Activated CD4-positive, alpha-beta T cell treated with anti-CD3 and anti-CD28 coated beads, Interleukin-2, amount 10 ng/mL, durations not matched to agents 7 days and 5 days (primary cell): ENCODE data around the gene ENOPH1. TPM values are rescaled to one million over a fixed set of nuclear protein-coding genes. Genes with fewer than 3 reads are reported as not detected.
A peak's percentile ranks its signal among the peaks of the same experiment; 100 is the strongest.
"Not testable (repeated sequence)": the region's sequence is repeated elsewhere in the genome, so short reads cannot be mapped to it uniquely, and the experiment has no call there.

Experiments used
- CTCF ChIA-PET: fragments of 350-600 bp; sonication (Branson Sonifier 250); formaldehyde crosslinking; loops from one replicate; lab custom pipeline; 2021; ENCODE audit warnings: antibody characterized with exemption; lab: Charles Lee
- POLR2A ChIA-PET: fragments of 350-600 bp; sonication (Branson Sonifier 250); formaldehyde crosslinking; loops from one replicate; lab custom pipeline; 2021; ENCODE audit warnings: antibody characterized with exemption; lab: Charles Lee
- DNase-seq: peaks from one replicate; pipeline ENCODE4 v3.0.0-alpha.2; 2020
- H3K27ac Mint-ChIP-seq: one replicate; pipeline ENCODE4 v1.8.0; 2021; ENCODE audit warnings: mild to moderate bottlenecking, moderate library complexity, mixed read lengths
- H3K27me3 Mint-ChIP-seq: one replicate; pipeline ENCODE4 v1.8.0; 2021; ENCODE audit warnings: mixed read lengths
- H3K36me3 Mint-ChIP-seq: one replicate; pipeline ENCODE4 v1.8.0; 2021; ENCODE audit warnings: low read depth, mixed read lengths
- H3K4me1 Mint-ChIP-seq: one replicate; pipeline ENCODE4 v1.8.0; 2021; ENCODE audit warnings: mixed read lengths
- H3K4me3 Mint-ChIP-seq: one replicate; pipeline ENCODE4 v1.8.0; 2021; ENCODE audit warnings: mild to moderate bottlenecking, moderate library complexity, mixed read lengths
- H3K9me3 Mint-ChIP-seq: one replicate; pipeline ENCODE4 v1.8.0; 2021; ENCODE audit warnings: mixed read lengths
- total RNA-seq, 2 experiments: library from RNA; stranded (reverse); gene quantifications; one replicate each; pipeline ENCODE4 v1.2.3, GENCODE V29; 2021

The ENOPH1 gene
- total RNA-seq, 2 experiments from 2014 or later, result 32.7 to 34.6 TPM

- Mint-ChIP-seq H3K27ac (no peak overlapping the region), H3K36me3 (no peaks in the 10 kb centered on the region), H3K9me3 (no peaks in the 10 kb centered on the region), H3K27me3 (peaks cover 5% of the 10 kb centered on the region), H3K4me1 (no peaks in the 10 kb centered on the region), H3K4me3 (no peak overlapping the region)
- ChIA-PET POLR2A (no interaction called here), CTCF (no interaction called here)
- DNase-seq, result no peak
Observed at GRCh38 chr4:82402196-82402775, 28.1 kb upstream of the ENOPH1 start.

- DNase-seq, result no peak
- H3K27me3 Mint-ChIP-seq, result peaks cover 5% of the 10 kb centered on the region
- POLR2A ChIA-PET, result interaction anchor here (0.6 kb wide), 1 partner anchor 17 kb away, joined by 3 read pairs; no protein-coding TSS in a partner anchor
- H3K4me3 Mint-ChIP-seq, result no peak overlapping the region
- no peak overlapping the region for H3K27ac Mint-ChIP-seq
- no peaks in the 10 kb centered on the region for H3K4me1 Mint-ChIP-seq
- no peaks in the 10 kb centered on the region for H3K36me3 Mint-ChIP-seq
- no peaks in the 10 kb centered on the region for H3K9me3 Mint-ChIP-seq
- CTCF ChIA-PET, result no interaction called here
Observed at GRCh38 chr4:82403725-82404124, 26.7 kb upstream of the ENOPH1 start.

- peaks cover 29% of the 10 kb centered on the region for H3K27me3 Mint-ChIP-seq
- CTCF ChIA-PET, result interaction anchor here (1.3 to 3.5 kb wide), 4 partner anchors 9 to 34 kb away, joined by 3 to 26 read pairs (median 4); partner anchors contain the start of gene HNRNPDL
- H3K27ac Mint-ChIP-seq, POLR2A ChIA-PET, H3K4me1 Mint-ChIP-seq, H3K4me3 Mint-ChIP-seq, DNase-seq, H3K36me3 Mint-ChIP-seq, H3K9me3 Mint-ChIP-seq: not testable (repeated sequence)
Observed at GRCh38 chr4:82415061-82415460, 15.3 kb upstream of the ENOPH1 start.

- no peak overlapping the region for H3K27ac Mint-ChIP-seq
- peaks cover 29% of the 10 kb centered on the region for H3K27me3 Mint-ChIP-seq
- ChIA-PET CTCF (interaction anchor here (1.2 to 3.5 kb wide), 4 partner anchors 9 to 35 kb away, joined by 3 to 26 read pairs (median 3); partner anchors contain the start of gene HNRNPDL), POLR2A (no interaction called here)
- DNase-seq, result no peak
- H3K9me3 Mint-ChIP-seq, result peaks cover 2% of the 10 kb centered on the region
- H3K4me3 Mint-ChIP-seq, result no peak overlapping the region
- H3K4me1 Mint-ChIP-seq, result peaks cover 2% of the 10 kb centered on the region
- no peaks in the 10 kb centered on the region for H3K36me3 Mint-ChIP-seq
Observed at GRCh38 chr4:82415922-82416365, 14.4 kb upstream of the ENOPH1 start.

GRCh38 chr4:82419451-82419850, 10.9 kb upstream of the ENOPH1 start:
- Mint-ChIP-seq H3K4me3 (no peak overlapping the region), H3K27ac (no peak overlapping the region), H3K27me3 (peaks cover 29% of the 10 kb centered on the region), H3K4me1 (peaks cover 10% of the 10 kb centered on the region), H3K36me3 (peaks cover 24% of the 10 kb centered on the region), H3K9me3 (peaks cover 2% of the 10 kb centered on the region)
- DNase-seq, result no peak
- ChIA-PET POLR2A (interaction anchor here (0.5 to 1.0 kb wide), 2 partner anchors 10 to 41 kb away, joined by 3 read pairs; no protein-coding TSS in a partner anchor), CTCF (interaction anchor here (1.5 to 2.2 kb wide), 2 partner anchors 10 to 12 kb away, joined by 4 to 18 read pairs; partner anchors contain the start of gene HNRNPDL)

- Mint-ChIP-seq H3K27ac (no peak overlapping the region), H3K36me3 (peaks cover 48% of the 10 kb centered on the region), H3K9me3 (no peaks in the 10 kb centered on the region), H3K4me3 (no peak overlapping the region), H3K4me1 (peaks cover 30% of the 10 kb centered on the region), H3K27me3 (peaks cover 17% of the 10 kb centered on the region)
- DNase-seq, result no peak
- CTCF ChIA-PET, result no interaction called here
- POLR2A ChIA-PET, result interaction anchor here (0.7 to 1.0 kb wide), 2 partner anchors 8 to 55 kb away, joined by 3 to 5 read pairs; partner anchors contain the start of gene HNRNPDL
Observed at GRCh38 chr4:82421796-82422560, 8.4 kb upstream of the ENOPH1 start.

GRCh38 chr4:82422616-82423015, 7.8 kb upstream of the ENOPH1 start:
- ChIA-PET CTCF (no interaction called here), POLR2A (no interaction called here)
- H3K4me1 Mint-ChIP-seq, result peaks cover 36% of the 10 kb centered on the region
- H3K27me3 Mint-ChIP-seq, result peaks cover 13% of the 10 kb centered on the region
- H3K9me3 Mint-ChIP-seq, result no peaks in the 10 kb centered on the region
- no peak overlapping the region for H3K4me3 Mint-ChIP-seq
- H3K36me3 Mint-ChIP-seq, result peaks cover 54% of the 10 kb centered on the region
- no peak for DNase-seq
- no peak overlapping the region for H3K27ac Mint-ChIP-seq

GRCh38 chr4:82423245-82424054, 6.9 kb upstream of the ENOPH1 start:
- ChIA-PET CTCF (interaction anchor here (0.9 to 1.7 kb wide), 2 partner anchors 9 to 23 kb away, joined by 3 to 5 read pairs; no protein-coding TSS in a partner anchor), POLR2A (interaction anchor here (0.6 kb wide), 1 partner anchor 39 kb away, joined by 4 read pairs; no protein-coding TSS in a partner anchor)
- no peak overlapping the region for H3K4me3 Mint-ChIP-seq
- peaks cover 41% of the 10 kb centered on the region for H3K4me1 Mint-ChIP-seq
- no peaks in the 10 kb centered on the region for H3K9me3 Mint-ChIP-seq
- DNase-seq, result no peak
- H3K36me3 Mint-ChIP-seq, result peaks cover 62% of the 10 kb centered on the region
- H3K27ac Mint-ChIP-seq, result no peak overlapping the region
- peaks cover 5% of the 10 kb centered on the region for H3K27me3 Mint-ChIP-seq

- Mint-ChIP-seq H3K4me3 (no peak overlapping the region), H3K27ac (no peak overlapping the region), H3K4me1 (peaks cover 42% of the 10 kb centered on the region), H3K9me3 (no peaks in the 10 kb centered on the region), H3K36me3 (peaks cover 69% of the 10 kb centered on the region), H3K27me3 (no peaks in the 10 kb centered on the region)
- POLR2A ChIA-PET, result no interaction called here
- DNase-seq, result no peak
- CTCF ChIA-PET, result no interaction called here
Observed at GRCh38 chr4:82425478-82425877, 4.9 kb upstream of the ENOPH1 start.

- peaks cover 58% of the 10 kb centered on the region for H3K4me1 Mint-ChIP-seq
Observed at GRCh38 chr4:82428526-82428968, 1.8 kb upstream of the ENOPH1 start.

GRCh38 chr4:82428969-82429727, 1.2 kb upstream of the ENOPH1 start:
- Mint-ChIP-seq H3K4me1 (peaks cover 64% of the 10 kb centered on the region), H3K36me3 (peaks cover 60% of the 10 kb centered on the region), H3K4me3 (peak overlapping the region; percentile 100), H3K9me3 (no peaks in the 10 kb centered on the region), H3K27me3 (no peaks in the 10 kb centered on the region), H3K27ac (peak overlapping the region; percentile 100)
- ChIA-PET POLR2A (interaction anchor here (0.6 to 2.0 kb wide), 8 partner anchors 8 to 959 kb away, joined by 3 to 14 read pairs (median 3); partner anchors contain the start of gene HNRNPD), CTCF (interaction anchor here (0.6 to 3.9 kb wide), 43 partner anchors 8 to 1191 kb away, joined by 3 to 39 read pairs (median 5); partner anchors contain the start of genes COPS4 and HNRNPD)
- peak; percentile 90 for DNase-seq

More at GRCh38 chr4:82428526-82428968, 1.8 kb upstream of the ENOPH1 start:
- POLR2A ChIA-PET, result interaction anchor here (0.6 to 2.0 kb wide), 3 partner anchors 55 to 99 kb away, joined by 3 to 14 read pairs (median 3); partner anchors contain the start of gene HNRNPD
- CTCF ChIA-PET, result interaction anchor here (0.6 to 3.9 kb wide), 40 partner anchors 9 to 1192 kb away, joined by 3 to 39 read pairs (median 5); partner anchors contain the start of genes COPS4 and HNRNPD
- H3K27ac Mint-ChIP-seq, result peak overlapping the region; percentile 100
- H3K9me3 Mint-ChIP-seq, result no peaks in the 10 kb centered on the region
- no peaks in the 10 kb centered on the region for H3K27me3 Mint-ChIP-seq
- DNase-seq, result no peak
- H3K36me3 Mint-ChIP-seq, result peaks cover 62% of the 10 kb centered on the region
- peak overlapping the region; percentile 100 for H3K4me3 Mint-ChIP-seq
